Endodermal cell (in vitro differentiated cells): ENCODE measurements around the gene CCDC158. TPM values are rescaled to one million over a fixed set of nuclear protein-coding genes. Genes with fewer than 3 reads are reported as not detected.

Experiments
- DNase-seq: peaks from one replicate; pipeline ENCODE4 v3.0.0-alpha.2; 2017
- H3K27ac ChIP-seq: 2 replicates; pipeline ENCODE4 v1.5.1; 2013; ENCODE audit warnings: mild to moderate bottlenecking, low read depth, low read length, moderate library complexity
- H3K27me3 ChIP-seq: 2 replicates; pipeline ENCODE4 v1.6.1; 2013; ENCODE audit warnings: mild to moderate bottlenecking, low read length, moderate library complexity; ENCODE audit not compliant: insufficient read depth, control insufficient read depth, poor library complexity, severe bottlenecking
- H3K36me3 ChIP-seq: 2 replicates; pipeline ENCODE4 v1.7.0; 2013; ENCODE audit warnings: mild to moderate bottlenecking, low read length, moderate library complexity; ENCODE audit not compliant: control insufficient read depth, insufficient read depth
- H3K4me1 ChIP-seq: one replicate; pipeline ENCODE4 v1.7.0; 2013; ENCODE audit warnings: low read length; ENCODE audit not compliant: control insufficient read depth, insufficient read depth
- H3K4me3 ChIP-seq: 2 replicates; pipeline ENCODE4 v1.5.1; 2013; ENCODE audit warnings: mild to moderate bottlenecking, low read length, moderate library complexity
- H3K9ac ChIP-seq: 2 replicates; pipeline ENCODE4 v1.6.1; 2013; ENCODE audit warnings: mild to moderate bottlenecking, low read length, moderate library complexity; ENCODE audit not compliant: poor library complexity, severe bottlenecking; ENCODE audit errors: extremely low read depth
- H3K9me3 ChIP-seq: 2 replicates; pipeline ENCODE4 v1.6.1; 2013; ENCODE audit warnings: mild to moderate bottlenecking, low read length, moderate library complexity; ENCODE audit not compliant: control insufficient read depth
- H3K27ac Mint-ChIP-seq: 2 replicates; pipeline ENCODE4 v1.8.0; 2020; ENCODE audit warnings: mixed read lengths
- H3K27me3 Mint-ChIP-seq: 2 replicates; pipeline ENCODE4 v1.8.0; 2021; ENCODE audit warnings: mild to moderate bottlenecking, mixed read lengths; ENCODE audit not compliant: insufficient read depth
- H3K36me3 Mint-ChIP-seq: 2 replicates; pipeline ENCODE4 v1.8.0; 2020; ENCODE audit warnings: low read depth, mixed read lengths
- H3K4me1 Mint-ChIP-seq: 2 replicates; pipeline ENCODE4 v1.8.0; 2020; ENCODE audit warnings: mixed read lengths
- H3K4me3 Mint-ChIP-seq: 2 replicates; pipeline ENCODE4 v1.8.0; 2020; ENCODE audit warnings: mild to moderate bottlenecking, moderate library complexity, mixed read lengths
- H3K9me3 Mint-ChIP-seq: 2 replicates; pipeline ENCODE4 v1.8.0; 2020; ENCODE audit warnings: mild to moderate bottlenecking, mixed read lengths
- WGBS, 2 experiments: methylation state at CpG; one replicate each; pipeline versions ENCODE4 v1.1.5 to v1.1.7; 2013; ENCODE audit warnings: missing lambda C conversion rate in 2 of 2, mixed read lengths in 1 of 2; ENCODE audit not compliant: insufficient coverage in 1 of 2, insufficient read length in 1 of 2; 5-methylcytosine and 5-hydroxymethylcytosine counted together
- total RNA-seq, 2 donors: library from RNA; stranded (reverse); fragmentation: NEBNext Ultra II Directional in 1 of 2; extraction: Animal tissue kit (Norgen Biotek cat#: 25700) in 1 of 2; gene quantifications; 2 replicates in 1 of 2; 3 replicates in 1 of 2; pipeline ENCODE4 v1.2.1, GENCODE V29; 2021
- TF ChIP-seq, protein P1 (sequence below): fragments of 200-600 bp; sonication (generic); conservative IDR thresholded peaks from 2 replicates; pipeline ENCODE4 v1.5.0; 2021; ENCODE audit warnings: antibody characterized with exemption, mild to moderate bottlenecking

CCDC158 gene
- total RNA-seq, 2 donors from 2014 or later: not detected

DNA sequence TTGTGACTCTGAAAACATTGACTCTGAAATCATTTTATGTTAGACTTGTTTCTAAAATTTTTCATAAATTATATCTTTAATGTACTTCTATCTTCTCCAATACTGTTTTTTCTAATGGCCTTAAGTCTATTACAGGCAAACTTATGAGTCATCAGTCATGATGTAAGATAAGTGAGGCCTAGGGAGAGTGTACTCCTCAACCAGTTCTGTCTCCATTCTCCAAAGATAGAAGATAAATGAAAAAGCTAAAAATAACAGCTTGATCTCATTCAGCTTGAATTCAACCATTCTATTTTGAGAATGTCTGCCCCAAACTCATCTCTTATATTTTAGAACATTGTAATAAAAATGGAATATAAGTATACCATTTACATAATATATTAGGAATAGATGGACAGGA lies 79.9 kb downstream of the CCDC158 start:
- no peak for DNase-seq
- H3K9ac ChIP-seq: no peak overlapping the region
- no peaks in the 10 kb centered on the region for H3K4me1 ChIP-seq
- Mint-ChIP-seq H3K27me3 (peaks cover 6% of the 10 kb centered on the region), H3K9me3 (no peaks in the 10 kb centered on the region), H3K4me3 (no peak overlapping the region), H3K36me3 (no peaks in the 10 kb centered on the region), H3K27ac (no peak overlapping the region), H3K4me1 (no peaks in the 10 kb centered on the region)
- no peaks in the 10 kb centered on the region for H3K9me3 ChIP-seq
- no peaks in the 10 kb centered on the region for H3K27me3 ChIP-seq
- no peaks in the 10 kb centered on the region for H3K36me3 ChIP-seq
- no peak overlapping the region for H3K4me3 ChIP-seq
- TF ChIP-seq, protein P1, sequence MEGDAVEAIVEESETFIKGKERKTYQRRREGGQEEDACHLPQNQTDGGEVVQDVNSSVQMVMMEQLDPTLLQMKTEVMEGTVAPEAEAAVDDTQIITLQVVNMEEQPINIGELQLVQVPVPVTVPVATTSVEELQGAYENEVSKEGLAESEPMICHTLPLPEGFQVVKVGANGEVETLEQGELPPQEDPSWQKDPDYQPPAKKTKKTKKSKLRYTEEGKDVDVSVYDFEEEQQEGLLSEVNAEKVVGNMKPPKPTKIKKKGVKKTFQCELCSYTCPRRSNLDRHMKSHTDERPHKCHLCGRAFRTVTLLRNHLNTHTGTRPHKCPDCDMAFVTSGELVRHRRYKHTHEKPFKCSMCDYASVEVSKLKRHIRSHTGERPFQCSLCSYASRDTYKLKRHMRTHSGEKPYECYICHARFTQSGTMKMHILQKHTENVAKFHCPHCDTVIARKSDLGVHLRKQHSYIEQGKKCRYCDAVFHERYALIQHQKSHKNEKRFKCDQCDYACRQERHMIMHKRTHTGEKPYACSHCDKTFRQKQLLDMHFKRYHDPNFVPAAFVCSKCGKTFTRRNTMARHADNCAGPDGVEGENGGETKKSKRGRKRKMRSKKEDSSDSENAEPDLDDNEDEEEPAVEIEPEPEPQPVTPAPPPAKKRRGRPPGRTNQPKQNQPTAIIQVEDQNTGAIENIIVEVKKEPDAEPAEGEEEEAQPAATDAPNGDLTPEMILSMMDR: no peak
- no peak overlapping the region for H3K27ac ChIP-seq

DNA sequence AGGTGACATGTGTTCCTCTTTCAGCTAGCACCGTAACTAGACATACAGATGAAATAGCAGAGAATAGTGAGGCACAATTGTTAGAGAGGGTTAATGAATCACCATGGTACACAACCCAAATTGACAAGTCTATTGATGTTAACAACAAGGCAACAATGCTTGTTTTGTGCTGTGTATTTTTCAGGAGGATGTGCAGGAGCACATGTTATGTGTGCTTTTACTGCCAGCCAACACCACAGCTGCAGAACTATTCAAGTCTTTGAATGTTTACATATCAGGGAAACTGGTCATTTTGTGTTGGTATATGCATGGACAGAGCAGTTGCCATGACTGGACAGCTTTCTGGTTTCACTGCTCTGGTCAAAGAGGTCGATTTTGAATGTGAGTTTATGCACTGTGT lies 81.6 kb downstream of the CCDC158 start:
- no peak overlapping the region for H3K9ac ChIP-seq
- no peak for DNase-seq
- Mint-ChIP-seq H3K4me1 (no peaks in the 10 kb centered on the region), H3K27me3 (peaks cover 8% of the 10 kb centered on the region), H3K27ac (no peak overlapping the region), H3K4me3 (no peak overlapping the region), H3K9me3 (no peaks in the 10 kb centered on the region), H3K36me3 (no peaks in the 10 kb centered on the region)
- H3K4me3 ChIP-seq: no peak overlapping the region
- H3K4me1 ChIP-seq: no peaks in the 10 kb centered on the region
- H3K27ac ChIP-seq: no peak overlapping the region
- TF ChIP-seq, protein P1: no peak
- WGBS, 2 experiments: 77 to 100% methylated on average over 1 to 2 of the region's 2 CpGs
- no peaks in the 10 kb centered on the region for H3K27me3 ChIP-seq
- H3K9me3 ChIP-seq: no peaks in the 10 kb centered on the region
- H3K36me3 ChIP-seq: no peaks in the 10 kb centered on the region

DNA sequence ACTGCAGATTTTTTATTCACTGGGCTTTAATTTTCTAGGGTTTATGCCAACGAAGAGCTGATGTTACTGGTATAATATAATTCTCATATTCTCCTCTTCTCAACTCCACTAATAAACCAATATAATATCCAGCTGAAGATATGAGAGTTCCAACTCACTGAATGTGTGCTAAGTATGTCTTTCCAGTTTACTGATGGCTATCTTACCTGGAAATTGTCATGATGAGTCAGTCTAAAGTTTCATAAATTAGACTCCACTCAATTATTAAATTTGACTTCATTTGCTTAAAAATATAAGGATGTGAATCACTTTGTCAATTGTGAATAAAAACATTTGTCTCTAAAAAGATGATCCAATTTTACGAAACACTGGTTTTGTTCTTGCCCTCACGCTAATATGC lies 86.1 kb downstream of the CCDC158 start:
- Mint-ChIP-seq H3K4me3 (no peak overlapping the region), H3K4me1 (no peaks in the 10 kb centered on the region), H3K27ac (no peak overlapping the region), H3K36me3 (no peaks in the 10 kb centered on the region), H3K27me3 (peaks cover 8% of the 10 kb centered on the region), H3K9me3 (no peaks in the 10 kb centered on the region)
- H3K9ac ChIP-seq: no peak overlapping the region
- H3K9me3 ChIP-seq: no peaks in the 10 kb centered on the region
- H3K27ac ChIP-seq: no peak overlapping the region
- H3K36me3 ChIP-seq: no peaks in the 10 kb centered on the region
- DNase-seq: no peak
- WGBS, 2 experiments: 91 to 100% methylated on average over 1 to 2 of the region's 3 CpGs
- H3K27me3 ChIP-seq: peaks cover 4% of the 10 kb centered on the region
- no peaks in the 10 kb centered on the region for H3K4me1 ChIP-seq
- TF ChIP-seq, protein P1: no peak
- H3K4me3 ChIP-seq: no peak overlapping the region
